Aorta (tissue), 5 donors: ENCODE results near the gene CASP8. TPM values are rescaled to one million over a fixed set of nuclear protein-coding genes. Genes with fewer than 3 reads are reported as not detected.

Source experiments
- ATAC-seq: fragments of 200-7000 bp; cut with Tn5 transposase; one replicate; pipeline ENCODE4 v1.9.1; 2022; ENCODE audit warnings: moderate library complexity; ENCODE audit not compliant: low FRiP score
- DNase-seq, 2 donors: peaks; one replicate each; pipeline ENCODE4 v3.0.0-alpha.2; 2020
- H3K27ac ChIP-seq, 2 donors: one replicate each; pipeline ENCODE4 v1.5.1; 2013; ENCODE audit warnings: low read length in 2 of 2, mild to moderate bottlenecking in 2 of 2, moderate library complexity in 2 of 2, control low read depth in 1 of 2, inconsistent platforms in 1 of 2, low read depth in 1 of 2
- H3K27me3 ChIP-seq, 2 donors: one replicate each; pipeline ENCODE4 v1.6.1; 2013; ENCODE audit warnings: control low read depth in 1 of 2, low read length in 1 of 2, mild to moderate bottlenecking in 1 of 2, moderate library complexity in 1 of 2; ENCODE audit not compliant: insufficient read depth in 2 of 2, control insufficient read depth in 1 of 2
- H3K36me3 ChIP-seq, 2 donors: one replicate each; pipeline ENCODE4 v1.6.1; 2013; ENCODE audit warnings: control low read depth in 1 of 2, low read length in 1 of 2, mild to moderate bottlenecking in 1 of 2; ENCODE audit not compliant: insufficient read depth in 2 of 2, control insufficient read depth in 1 of 2
- H3K4me1 ChIP-seq, 2 donors: one replicate each; pipeline ENCODE4 v1.6.1; 2013; ENCODE audit warnings: low read length in 2 of 2, control low read depth in 1 of 2, mild to moderate bottlenecking in 1 of 2, moderate library complexity in 1 of 2; ENCODE audit not compliant: insufficient read depth in 2 of 2, control insufficient read depth in 1 of 2
- H3K4me3 ChIP-seq, 2 donors: one replicate each; pipeline ENCODE4 v1.5.1; 2013; ENCODE audit warnings: low read length in 2 of 2, control low read depth in 1 of 2, mild to moderate bottlenecking in 1 of 2
- H3K9me3 ChIP-seq: one replicate; pipeline ENCODE4 v1.6.1; 2013; ENCODE audit warnings: mild to moderate bottlenecking, low read length; ENCODE audit not compliant: control insufficient read depth
- WGBS, 2 donors: extraction: QIAGEN DNeasy Blood & Tissue Kit; methylation state at CpG; one replicate each; pipeline ENCODE4 v1.1.7; 2013; 5-methylcytosine and 5-hydroxymethylcytosine counted together
- intact Hi-C, 2 donors: fragments of 100-400 bp; cut with DNase I; formaldehyde crosslinking; loops; one replicate each; pipeline versions ENCODE4 v1.14.2 to v1.15.0; 2022
- long read RNA-seq, 2 donors: library from polyadenylated mRNA; unstranded; transcript quantifications; one replicate each; pipeline ENCODE4 v2.0.0, GENCODE V29; 2020 to 2021
- polyA plus RNA-seq, 2 donors: library from polyadenylated mRNA; stranded (reverse); fragments of 200-250 nt; gene quantifications; one replicate each; pipeline ENCODE4 v1.2.3, GENCODE V29; 2013
- total RNA-seq, 2 donors: library from RNA; stranded (reverse); fragmentation: NEBNext Ultra II Directional; extraction: Animal tissue kit (Norgen Biotek cat#: 25700); gene quantifications; one replicate each; pipeline ENCODE4 v1.2.1, GENCODE V29; 2021
- donor health status: healthy with polysubstance abuse.
- donor health status: Bipolar disorder and iron deficiency.
- donor health status: DM: no; HTN: no; CAD: no.
- donor health status: DM: no; HTN: no; CAD: no.
- donor health status: DM: yes; HTN: yes; CAD: no.

Gene CASP8
- total RNA-seq (10 to 100 TPM; 19.2 to 20.3 TPM), polyA plus RNA-seq (1 to 10 TPM; 5.6 to 9.7 TPM)
- long read RNA-seq, donor 1, partial matches to known transcripts, result 2 of 9 reads
- long read RNA-seq, donor 1, other reads (novel, unspliced or antisense), result 7 of 9 reads
- long read RNA-seq, donor 2, partial matches to known transcripts, result 0 of 10 reads
- long read RNA-seq, donor 2, other reads (novel, unspliced or antisense), result 10 of 10 reads

GRCh38 chr2:201260302-201260800, at the start of gene CASP8:
CASP8 (plus strand) TSS chr2:201260536; CDS start chr2:201266487, 5,951 bp downstream.
- DNase-seq (peak in 1 of 2 donors; percentile 66), ATAC-seq (no peak)
- Histone ChIP-seq H3K4me3 (no peak within 1 kb of the TSS), H3K36me3 (no peaks in the 10 kb centered on the region), H3K4me1 (peaks cover 0 to 2% of the 10 kb centered on the region in 2 donors), H3K9me3 (no peaks in the 10 kb centered on the region), H3K27me3 (no peaks in the 10 kb centered on the region), H3K27ac (no peak within 1 kb of the TSS)
- 87 to 90% methylated on average over 10 of the region's 10 CpGs for WGBS, 2 donors
- intact Hi-C loops, result no loop called here

GRCh38 chr2:201215963-201216362, 44.4 kb upstream of the CASP8 start:
- Histone ChIP-seq H3K27me3 (no peaks in the 10 kb centered on the region), H3K4me3 (no peak overlapping the region), H3K36me3 (no peaks in the 10 kb centered on the region), H3K9me3 (no peaks in the 10 kb centered on the region), H3K27ac (no peak overlapping the region), H3K4me1 (no peaks in the 10 kb centered on the region)
- DNase-seq (no peak), ATAC-seq (no peak)
- 97 to 98% methylated on average over 4 of the region's 4 CpGs for WGBS, 2 donors
- intact Hi-C loops, result no loop called here

- WGBS, 2 donors, result 95 to 97% methylated on average over 1 of the region's 1 CpG
- ATAC-seq (no peak), DNase-seq (no peak)
- no peak overlapping the region for H3K4me3 ChIP-seq
- no peaks in the 10 kb centered on the region for H3K4me1 ChIP-seq
- H3K36me3 ChIP-seq, result no peaks in the 10 kb centered on the region
- no peaks in the 10 kb centered on the region for H3K9me3 ChIP-seq
- no peak overlapping the region for H3K27ac ChIP-seq
- H3K27me3 ChIP-seq, result no peaks in the 10 kb centered on the region
- intact Hi-C loops, result no loop called here
Observed at GRCh38 chr2:201216918-201217317, 43.4 kb upstream of the CASP8 start.

- Histone ChIP-seq H3K9me3 (no peaks in the 10 kb centered on the region), H3K4me1 (no peaks in the 10 kb centered on the region), H3K36me3 (no peaks in the 10 kb centered on the region), H3K4me3 (no peak overlapping the region), H3K27ac (no peak overlapping the region), H3K27me3 (no peaks in the 10 kb centered on the region)
- intact Hi-C loops, result no loop called here
- DNase-seq (no peak), ATAC-seq (no peak)
- 95% methylated on average over 6 of the region's 6 CpGs for WGBS, 2 donors
Observed at GRCh38 chr2:201218780-201219179, 41.6 kb upstream of the CASP8 start.

- Histone ChIP-seq H3K36me3 (no peaks in the 10 kb centered on the region), H3K27me3 (no peaks in the 10 kb centered on the region), H3K4me3 (no peak overlapping the region), H3K4me1 (no peaks in the 10 kb centered on the region), H3K9me3 (no peaks in the 10 kb centered on the region), H3K27ac (no peak overlapping the region)
- ATAC-seq (no peak), DNase-seq (no peak)
- intact Hi-C loops, result no loop called here
- 92 to 94% methylated on average over 5 of the region's 5 CpGs for WGBS, 2 donors
Observed at GRCh38 chr2:201219328-201220096, 40.8 kb upstream of the CASP8 start.

GRCh38 chr2:201220102-201220570, 40.2 kb upstream of the CASP8 start:
- H3K36me3 ChIP-seq, result no peaks in the 10 kb centered on the region
- WGBS, 2 donors, result 51 to 55% methylated on average over 4 of the region's 4 CpGs
- DNase-seq (no peak), ATAC-seq (no peak)
- H3K9me3 ChIP-seq, result no peaks in the 10 kb centered on the region
- intact Hi-C loops, result no loop called here
- H3K27me3 ChIP-seq, result no peaks in the 10 kb centered on the region
- no peak overlapping the region for H3K4me3 ChIP-seq
- no peaks in the 10 kb centered on the region for H3K4me1 ChIP-seq
- H3K27ac ChIP-seq, result no peak overlapping the region

GRCh38 chr2:201223089-201224073, 37.0 kb upstream of the CASP8 start:
- ATAC-seq (no peak), DNase-seq (no peak)
- no peak overlapping the region for H3K4me3 ChIP-seq
- no peaks in the 10 kb centered on the region for H3K36me3 ChIP-seq
- no peaks in the 10 kb centered on the region for H3K4me1 ChIP-seq
- intact Hi-C loops, result no loop called here
- no peaks in the 10 kb centered on the region for H3K27me3 ChIP-seq
- no peak overlapping the region for H3K27ac ChIP-seq
- H3K9me3 ChIP-seq, result no peaks in the 10 kb centered on the region
- 49 to 55% methylated on average over 8 of the region's 8 CpGs for WGBS, 2 donors

- no peaks in the 10 kb centered on the region for H3K9me3 ChIP-seq
- WGBS, 2 donors, result 86% methylated on average over 3 of the region's 3 CpGs
- intact Hi-C loops, result no loop called here
- no peak for DNase-seq
- no peaks in the 10 kb centered on the region for H3K4me1 ChIP-seq
- H3K27me3 ChIP-seq, result no peaks in the 10 kb centered on the region
- H3K36me3 ChIP-seq, result no peaks in the 10 kb centered on the region
- no peak for ATAC-seq
- H3K27ac ChIP-seq, result no peak overlapping the region
- no peak overlapping the region for H3K4me3 ChIP-seq
Observed at GRCh38 chr2:201228271-201228911, 31.9 kb upstream of the CASP8 start.
